GM18511 (cell line): ENCODE measurements around the gene MRPL3.

Source experiments
- ATAC-seq: cut with Tn5 transposase; IDR thresholded peaks from one replicate; pipeline ENCODE4 v1.9.1; 2021; ENCODE audit warnings: mild to moderate bottlenecking, moderate library complexity; ENCODE audit not compliant: unreplicated experiment

The MRPL3 gene

GRCh38 chr3:131421301-131421700 is 81.5 kb downstream of the MRPL3 start:
- no peak for ATAC-seq

DNA sequence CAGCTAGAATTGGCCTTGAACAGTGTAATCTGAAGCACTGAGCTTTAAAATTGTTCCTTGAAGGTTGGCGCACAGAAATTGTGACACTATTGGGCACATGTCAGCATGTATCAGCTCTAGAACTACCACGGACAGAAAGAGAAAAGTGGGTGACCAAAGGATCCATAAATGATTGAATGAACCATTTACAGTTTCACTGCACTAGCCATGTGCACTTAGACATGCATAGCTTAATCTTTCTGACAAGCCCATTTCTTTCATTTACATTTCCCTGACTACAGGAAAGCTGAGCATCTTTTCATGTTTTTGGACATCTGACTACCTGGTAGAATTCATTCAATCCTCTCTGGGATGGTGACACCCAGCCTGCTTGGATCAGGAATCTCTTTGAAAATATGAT is 85.0 kb downstream of the MRPL3 start:
- ATAC-seq = no peak
